ENCODE measurements around the gene TGFBR3. TPM values are rescaled to one million over a fixed set of nuclear protein-coding genes. Genes with fewer than 3 reads are reported as not detected.

TGFBR3 gene
- total and polyA plus RNA-seq, 9 of the 15 experiments (the other 6 are each of a cell fraction or from before 2014, with no cell fraction given): 3.6 to 32.4 (median 15.6) TPM

DNA sequence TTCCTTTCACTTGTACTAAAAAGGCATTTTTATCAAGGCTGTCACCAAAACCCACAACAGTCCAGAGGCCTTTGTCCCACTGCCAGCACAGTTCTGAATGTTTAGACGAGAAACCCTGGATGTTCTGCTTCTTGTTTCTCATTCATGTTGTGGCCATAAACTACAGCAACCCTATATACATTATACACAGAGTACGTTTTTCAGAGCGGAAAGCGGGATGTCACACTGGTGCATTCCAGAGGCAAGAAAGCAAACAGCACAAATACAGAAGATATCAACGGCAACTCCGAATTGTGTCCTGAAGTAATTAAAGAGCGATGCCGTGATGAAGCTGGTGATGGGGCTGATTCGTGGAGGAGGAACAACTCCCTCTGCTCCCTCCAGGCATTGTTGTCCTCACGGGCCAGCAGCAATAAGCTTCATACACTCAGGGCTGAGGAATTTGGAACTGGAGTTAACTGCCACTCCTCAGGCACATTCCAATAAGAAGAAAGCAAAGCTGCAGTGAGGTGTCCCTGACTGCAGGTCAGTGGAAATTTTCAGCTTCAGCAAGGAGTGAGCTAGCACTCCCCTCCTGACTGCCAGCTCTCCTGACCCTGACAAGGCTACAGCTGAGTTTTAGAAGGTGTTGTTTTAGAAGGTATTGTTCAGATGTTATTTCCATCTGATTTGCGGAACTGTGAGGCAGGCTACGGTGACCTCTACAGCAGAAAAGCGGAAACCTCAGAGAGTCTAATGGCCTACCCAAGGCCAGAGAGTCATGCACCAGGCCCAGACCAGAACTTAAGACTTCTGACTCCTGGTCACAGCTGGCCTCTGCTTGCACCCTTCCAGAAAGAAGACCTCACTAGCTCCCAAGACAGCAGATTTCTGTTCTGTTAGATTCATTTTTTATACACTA, 149.0 kb downstream of the TGFBR3 start:
- FAIRE-seq (no peak), ATAC-seq (no peak), DNase-seq (ENCODE audit: extremely low read depth in 1 of 4, low spot score in 3 of 4) (no peak)
- H4K20me1 ChIP-seq (replicated peaks; ENCODE audit: control insufficient read depth, insufficient read depth, low read length): no peaks in the 10 kb centered on the region
- peak overlapping the region; percentile 33; the same call in 2 of the 3 replicates for H3K27ac ChIP-seq (ENCODE audit: extremely low read depth, low read depth, low read length)
- ChIA-PET POLR2A (interaction anchor here (0.6 to 1.4 kb wide), 6 partner anchors 9 to 33 kb away, joined by 3 to 5 read pairs (median 4); no protein-coding TSS in a partner anchor), CTCF (ENCODE audit: low intra/inter-chr PET ratio) (no interaction called here)
- H3K9ac ChIP-seq (ENCODE audit: insufficient read depth in 1 of 2, low read depth in 2 of 2, low read length in 2 of 2): peak overlapping the region in 1 of 2 experiments; percentile 63; a peak in 1 of 4 replicates
- no peaks in the 10 kb centered on the region for H3K9me3 ChIP-seq (replicated peaks; ENCODE audit: control insufficient read depth, insufficient read depth, low read depth, low read length)
- no peak overlapping the region for H3K4me3 ChIP-seq
- intact Hi-C loops (cut with micrococcal nuclease) (loop anchor here (10.0 kb wide), 2 partner anchors 122 to 182 kb away; no protein-coding TSS in a partner anchor), in situ Hi-C loops (cut with MboI) (no loop called here)
- H3K36me3 ChIP-seq (ENCODE audit: control insufficient read depth, insufficient read depth, low read length): peaks cover 34% of the 10 kb centered on the region; the same call in 2 of the 3 replicates
- H3K79me2 ChIP-seq (ENCODE audit: control insufficient read depth, insufficient read depth, low read length): no peaks in the 10 kb centered on the region; the same call in 2 of the 3 replicates
- 67% methylated on average over 13 of the region's 13 CpGs for WGBS (ENCODE audit: insufficient coverage, low coverage, missing lambda C conversion rate)
- no TSS peak for BruUV-seq (replicated peaks)
- H2AFZ ChIP-seq (ENCODE audit: low read depth, low read length): peak overlapping the region; percentile 18
- H3K4me2 ChIP-seq (ENCODE audit: insufficient read depth, low read length): no peak overlapping the region
- H3K27me3 ChIP-seq (ENCODE audit: control insufficient read depth in 2 of 2, insufficient read depth in 2 of 2, low read length in 2 of 2): no peaks in the 10 kb centered on the region
- TF ChIP-seq NRF1 (conservative IDR thresholded peaks at IDR 0.05 in 1 of 2, IDR thresholded peaks at IDR 0.05 in 1 of 2) (no peak), TGIF2 (CRISPR knock-in tag; IDR thresholded peaks at IDR 0.05) (no peak), RAD21 (CRISPR knock-in tag; conservative IDR thresholded peaks at IDR 0.05 in 1 of 2, IDR thresholded peaks at IDR 0.05 in 1 of 2) (peak in 1 of 2 experiments; percentile 37; a peak in 1 of 4 replicates), ZNF311 (CRISPR knock-in tag; IDR thresholded peaks at IDR 0.05) (no peak)
- TF ChIP-seq, protein P1, sequence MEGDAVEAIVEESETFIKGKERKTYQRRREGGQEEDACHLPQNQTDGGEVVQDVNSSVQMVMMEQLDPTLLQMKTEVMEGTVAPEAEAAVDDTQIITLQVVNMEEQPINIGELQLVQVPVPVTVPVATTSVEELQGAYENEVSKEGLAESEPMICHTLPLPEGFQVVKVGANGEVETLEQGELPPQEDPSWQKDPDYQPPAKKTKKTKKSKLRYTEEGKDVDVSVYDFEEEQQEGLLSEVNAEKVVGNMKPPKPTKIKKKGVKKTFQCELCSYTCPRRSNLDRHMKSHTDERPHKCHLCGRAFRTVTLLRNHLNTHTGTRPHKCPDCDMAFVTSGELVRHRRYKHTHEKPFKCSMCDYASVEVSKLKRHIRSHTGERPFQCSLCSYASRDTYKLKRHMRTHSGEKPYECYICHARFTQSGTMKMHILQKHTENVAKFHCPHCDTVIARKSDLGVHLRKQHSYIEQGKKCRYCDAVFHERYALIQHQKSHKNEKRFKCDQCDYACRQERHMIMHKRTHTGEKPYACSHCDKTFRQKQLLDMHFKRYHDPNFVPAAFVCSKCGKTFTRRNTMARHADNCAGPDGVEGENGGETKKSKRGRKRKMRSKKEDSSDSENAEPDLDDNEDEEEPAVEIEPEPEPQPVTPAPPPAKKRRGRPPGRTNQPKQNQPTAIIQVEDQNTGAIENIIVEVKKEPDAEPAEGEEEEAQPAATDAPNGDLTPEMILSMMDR (IDR thresholded peaks at IDR 0.05 in 2 of 3, conservative IDR thresholded peaks at IDR 0.05 in 1 of 3; ENCODE audit: insufficient read depth in 2 of 3, low read depth in 1 of 3, low read length in 3 of 3): peak in 1 of 3 experiments; percentile 21; a peak in 1 of 6 replicates
- H3K4me1 ChIP-seq (replicated peaks in 1 of 2; ENCODE audit: control insufficient read depth in 2 of 2, insufficient read depth in 2 of 2, low read length in 2 of 2): peaks cover 8 to 35% of the 10 kb centered on the region in 2 experiments; a peak in 4 of 5 replicates
- no peaks in the 10 kb centered on the region for H3K9me1 ChIP-seq (ENCODE audit: control insufficient read depth, insufficient read depth, low read length)
